ENCODE measurements around the gene HES1.

The HES1 gene

GRCh38 chr3:194101592-194102432, 34.1 kb upstream of the HES1 start:
- no peak for DNase-seq (ENCODE audit: low read depth in 2 of 3, low spot score in 1 of 3)

DNA sequence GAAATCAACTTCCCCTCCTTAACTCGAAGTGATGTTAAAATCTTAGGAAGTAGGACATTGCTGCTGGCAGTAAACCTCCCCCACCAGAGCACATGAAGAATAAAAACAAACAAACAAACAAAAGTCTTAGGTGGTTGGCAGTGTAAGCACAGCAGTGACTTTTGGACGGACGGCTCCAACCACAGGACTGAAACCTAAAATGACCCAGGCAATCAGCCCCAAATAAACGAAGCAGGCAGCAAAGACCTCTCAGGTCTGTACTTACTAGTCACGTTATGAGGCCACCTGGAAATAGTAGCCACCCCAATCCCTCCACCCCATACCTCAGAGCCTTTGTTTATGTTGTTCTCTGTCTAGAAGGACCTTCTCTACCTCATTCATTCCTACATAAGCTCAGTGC, 33.5 kb upstream of the HES1 start:
- no peak for DNase-seq (ENCODE audit: low read depth in 2 of 3, low spot score in 1 of 3)

- no peak for DNase-seq (ENCODE audit: low read depth in 2 of 3, low spot score in 1 of 3)
Measured at GRCh38 chr3:194103505-194103904, 32.4 kb upstream of the HES1 start.

GRCh38 chr3:194103983-194104751, 31.8 kb upstream of the HES1 start:
- no peak for DNase-seq (ENCODE audit: low read depth in 2 of 3, low spot score in 1 of 3)

DNA sequence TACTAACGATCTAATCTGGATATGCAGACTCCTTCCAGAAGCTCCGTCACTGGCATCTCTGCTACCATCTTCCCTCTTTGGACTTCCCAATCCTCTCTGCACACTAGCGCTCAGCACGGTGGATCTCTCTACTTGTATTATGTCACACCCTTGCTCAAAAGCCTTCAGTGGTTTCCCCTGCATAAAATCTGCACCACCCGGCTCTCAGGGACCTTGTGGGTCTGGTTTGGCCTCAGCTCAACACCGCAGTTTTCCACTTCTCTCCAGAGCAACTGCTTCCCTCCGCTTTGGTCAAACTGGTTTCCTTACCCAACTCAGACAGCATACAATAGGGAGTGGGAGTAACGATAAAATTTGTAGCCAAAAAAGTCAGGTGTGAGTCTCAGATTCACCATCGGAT, 30.7 kb upstream of the HES1 start:
- DNase-seq (ENCODE audit: low read depth in 2 of 3, low spot score in 1 of 3): no peak

GRCh38 chr3:194107107-194107506, 28.8 kb upstream of the HES1 start:
- peak; percentile 5 to 15 (median 10) for DNase-seq (ENCODE audit: low read depth in 2 of 3, low spot score in 1 of 3)

- no peak for DNase-seq (ENCODE audit: low read depth in 2 of 3, low spot score in 1 of 3)
Measured at GRCh38 chr3:194109192-194109863, 26.6 kb upstream of the HES1 start.

- no peak for DNase-seq (ENCODE audit: low read depth in 2 of 3, low spot score in 1 of 3)
Measured at GRCh38 chr3:194110483-194110882, 25.5 kb upstream of the HES1 start.

DNA sequence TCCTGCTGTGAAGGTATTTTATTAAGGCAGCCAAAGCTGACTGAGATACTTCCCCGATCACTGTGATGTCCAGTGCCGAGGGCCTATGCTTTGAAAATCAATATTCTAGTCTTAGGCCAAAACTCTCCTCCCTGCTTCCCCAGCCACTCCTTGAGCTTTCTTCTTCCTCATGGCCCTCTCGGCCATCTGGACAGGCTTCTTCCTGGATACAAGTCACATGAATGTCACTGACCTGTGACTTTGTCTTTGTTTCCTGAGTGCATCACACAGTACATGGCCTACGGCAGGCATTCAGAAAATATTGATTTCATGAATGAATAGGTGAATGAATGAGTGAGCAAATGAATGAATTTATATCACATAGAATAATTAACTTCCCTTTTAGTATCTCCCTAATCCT, 24.6 kb upstream of the HES1 start:
- DNase-seq (ENCODE audit: low read depth in 2 of 3, low spot score in 1 of 3): no peak

- DNase-seq (ENCODE audit: low read depth in 2 of 3, low spot score in 1 of 3): no peak
Measured at GRCh38 chr3:194112120-194113106, 23.5 kb upstream of the HES1 start.

GRCh38 chr3:194114123-194114522, 21.8 kb upstream of the HES1 start:
- DNase-seq (ENCODE audit: low read depth in 2 of 3, low spot score in 1 of 3): no peak

DNA sequence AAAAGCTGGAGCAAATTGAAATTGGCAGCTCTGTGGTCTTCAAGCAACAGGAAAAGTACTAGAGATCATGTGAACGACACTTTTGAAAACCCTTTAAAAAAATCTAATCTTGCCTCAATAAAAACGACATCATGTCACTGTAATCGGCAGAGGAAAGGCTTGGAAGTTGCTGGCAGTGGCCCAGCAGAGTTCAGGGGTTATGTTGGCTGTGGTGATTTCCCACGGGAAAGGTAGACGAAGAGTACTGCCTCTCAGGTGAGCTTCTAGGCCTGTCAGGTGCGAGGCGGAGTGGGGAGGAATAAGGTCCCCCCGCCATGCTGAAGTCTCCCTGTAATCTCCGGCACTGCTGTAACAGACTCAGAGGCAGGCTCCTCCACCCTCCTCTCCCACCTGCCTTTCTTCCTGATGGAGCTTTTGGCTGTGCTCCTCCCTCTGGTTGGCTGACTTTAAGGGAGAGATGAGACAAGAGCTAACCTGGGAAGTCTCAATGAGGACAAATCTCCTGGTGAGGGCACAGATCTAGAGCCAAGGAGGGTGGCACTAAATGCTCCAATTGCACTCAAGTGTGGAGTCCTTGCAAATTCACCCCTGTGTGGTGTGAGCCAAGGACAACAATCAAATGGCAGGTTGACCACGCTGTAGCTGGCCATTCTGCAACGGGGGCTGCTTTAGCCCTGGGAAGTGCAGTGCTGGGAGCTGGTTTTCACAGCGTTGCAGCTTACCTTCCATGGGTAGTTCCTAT, 18.7 kb upstream of the HES1 start:
- no peak for DNase-seq (ENCODE audit: low read depth in 2 of 3, low spot score in 1 of 3)

DNA sequence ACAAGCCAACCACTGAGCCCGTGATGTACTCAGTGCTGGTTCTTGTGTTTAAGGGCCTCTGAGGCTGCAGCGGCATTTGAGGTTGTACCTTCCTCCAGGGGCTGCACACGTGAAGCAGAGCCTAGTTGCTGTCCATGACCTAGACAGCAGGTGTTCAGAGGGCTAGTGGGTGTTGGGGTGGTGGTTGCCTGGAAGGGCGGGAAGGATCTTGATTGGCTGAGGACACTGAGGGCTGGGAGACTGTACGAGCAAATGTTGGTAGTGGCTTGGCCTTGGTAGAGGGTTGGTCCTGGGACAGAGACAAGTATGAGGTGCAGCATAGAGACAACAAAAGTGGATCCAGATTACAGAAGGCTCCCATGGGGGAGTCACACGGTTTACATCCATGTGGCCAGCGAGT, 17.0 kb upstream of the HES1 start:
- DNase-seq (ENCODE audit: low read depth in 2 of 3, low spot score in 1 of 3): no peak

GRCh38 chr3:194119831-194120590, 15.9 kb upstream of the HES1 start:
- no peak for DNase-seq (ENCODE audit: low read depth in 2 of 3, low spot score in 1 of 3)

DNA sequence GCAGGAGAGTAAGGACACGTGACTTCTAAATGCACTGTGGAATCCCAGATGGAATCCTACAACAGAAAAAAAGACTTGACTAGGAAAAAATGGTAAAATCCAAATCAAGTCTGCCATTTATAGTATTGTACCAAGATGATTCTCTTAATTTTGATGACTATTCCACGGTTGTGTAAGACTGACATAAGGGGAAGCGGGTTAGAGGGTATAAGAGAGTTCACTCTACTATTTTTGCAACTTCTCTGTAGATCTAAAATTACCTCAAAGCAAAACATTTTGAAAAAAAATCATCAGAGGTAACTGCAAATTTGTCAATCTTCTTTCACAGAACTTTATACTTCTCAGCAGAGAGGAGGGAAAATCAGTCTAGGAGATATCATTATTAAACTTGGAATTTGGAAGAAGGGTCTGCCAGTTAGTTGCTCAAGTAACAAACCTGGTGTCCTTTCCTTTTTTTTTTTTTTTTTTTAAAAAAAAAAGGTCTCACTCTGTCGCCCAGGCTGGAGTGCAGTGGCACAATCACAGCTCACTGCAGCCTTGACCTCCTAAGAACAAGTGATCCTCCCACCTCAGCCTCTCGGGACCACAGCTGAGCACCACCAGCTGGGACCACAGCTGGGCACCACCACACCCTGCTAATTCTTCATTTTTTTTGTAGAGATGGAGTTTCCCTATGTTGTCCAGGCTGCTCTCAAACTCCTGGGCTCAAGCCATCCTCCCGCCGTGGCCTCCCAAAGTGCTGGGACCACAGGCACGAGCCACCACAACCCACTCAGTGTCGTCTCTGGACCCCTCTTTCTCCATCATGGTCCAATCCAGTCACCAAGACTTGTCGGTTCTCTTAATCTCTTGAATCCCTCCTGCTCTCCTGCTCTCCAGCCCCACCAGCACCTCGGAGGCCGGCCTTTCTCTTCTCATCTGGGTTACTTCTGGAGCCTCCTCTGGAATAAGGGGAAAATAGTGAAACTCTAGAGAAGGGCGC, 14.9 kb upstream of the HES1 start:
- DNase-seq (ENCODE audit: low read depth in 2 of 3, low spot score in 1 of 3): no peak

GRCh38 chr3:194121891-194122631, 13.9 kb upstream of the HES1 start:
- no peak for DNase-seq (ENCODE audit: low read depth in 2 of 3, low spot score in 1 of 3)

- no peak for DNase-seq (ENCODE audit: low read depth in 2 of 3, low spot score in 1 of 3)
Measured at GRCh38 chr3:194123726-194124125, 12.2 kb upstream of the HES1 start.
